HFF-Myc (cell line): Measurements from ENCODE around the gene DCAF5.
"Not testable (repeated sequence)": the region's sequence is repeated elsewhere in the genome, so short reads cannot be mapped to it uniquely, and the experiment has no call there.

Experiments used
- DNase-seq: peaks from one replicate; pipeline ENCODE4 v3.0.0-alpha.2; 2011; ENCODE audit warnings: low read depth; ENCODE audit errors: extremely low read depth
- H3K4me3 ChIP-seq: replicated peaks from 2 replicates; pipeline ENCODE4 v1.5.1; 2011; ENCODE audit warnings: low read depth, mild to moderate bottlenecking, control low read depth, low read length
- TF ChIP-seq, protein P1 (sequence below): IDR thresholded peaks from 2 replicates; pipeline ENCODE4 v1.5.1; 2012; ENCODE audit warnings: mild to moderate bottlenecking, low read depth, low read length, control low read depth; ENCODE audit errors: missing control alignments

The DCAF5 gene

DNA sequence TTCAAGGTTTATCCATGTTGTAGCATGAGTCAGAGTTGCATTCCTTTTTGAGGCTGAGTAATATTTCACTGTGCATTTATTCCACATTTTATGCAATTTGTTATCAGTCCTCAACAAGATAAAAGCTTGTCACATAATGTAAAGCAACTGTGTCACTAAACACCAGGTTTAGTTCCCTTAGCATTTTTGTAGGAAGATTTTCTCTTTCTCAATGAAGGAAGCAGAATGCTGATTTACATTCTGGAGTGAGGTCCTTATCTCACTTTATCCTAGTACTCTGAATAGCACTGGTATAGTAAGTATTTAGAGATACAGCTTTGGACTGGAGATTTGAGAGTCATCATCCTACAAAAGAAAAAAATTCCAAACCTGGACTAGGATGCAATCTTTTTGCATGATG, 28.6 kb upstream of the DCAF5 start:
- TF ChIP-seq, protein P1, sequence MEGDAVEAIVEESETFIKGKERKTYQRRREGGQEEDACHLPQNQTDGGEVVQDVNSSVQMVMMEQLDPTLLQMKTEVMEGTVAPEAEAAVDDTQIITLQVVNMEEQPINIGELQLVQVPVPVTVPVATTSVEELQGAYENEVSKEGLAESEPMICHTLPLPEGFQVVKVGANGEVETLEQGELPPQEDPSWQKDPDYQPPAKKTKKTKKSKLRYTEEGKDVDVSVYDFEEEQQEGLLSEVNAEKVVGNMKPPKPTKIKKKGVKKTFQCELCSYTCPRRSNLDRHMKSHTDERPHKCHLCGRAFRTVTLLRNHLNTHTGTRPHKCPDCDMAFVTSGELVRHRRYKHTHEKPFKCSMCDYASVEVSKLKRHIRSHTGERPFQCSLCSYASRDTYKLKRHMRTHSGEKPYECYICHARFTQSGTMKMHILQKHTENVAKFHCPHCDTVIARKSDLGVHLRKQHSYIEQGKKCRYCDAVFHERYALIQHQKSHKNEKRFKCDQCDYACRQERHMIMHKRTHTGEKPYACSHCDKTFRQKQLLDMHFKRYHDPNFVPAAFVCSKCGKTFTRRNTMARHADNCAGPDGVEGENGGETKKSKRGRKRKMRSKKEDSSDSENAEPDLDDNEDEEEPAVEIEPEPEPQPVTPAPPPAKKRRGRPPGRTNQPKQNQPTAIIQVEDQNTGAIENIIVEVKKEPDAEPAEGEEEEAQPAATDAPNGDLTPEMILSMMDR, result no peak
- no peak overlapping the region for H3K4me3 ChIP-seq
- no peak for DNase-seq

DNA sequence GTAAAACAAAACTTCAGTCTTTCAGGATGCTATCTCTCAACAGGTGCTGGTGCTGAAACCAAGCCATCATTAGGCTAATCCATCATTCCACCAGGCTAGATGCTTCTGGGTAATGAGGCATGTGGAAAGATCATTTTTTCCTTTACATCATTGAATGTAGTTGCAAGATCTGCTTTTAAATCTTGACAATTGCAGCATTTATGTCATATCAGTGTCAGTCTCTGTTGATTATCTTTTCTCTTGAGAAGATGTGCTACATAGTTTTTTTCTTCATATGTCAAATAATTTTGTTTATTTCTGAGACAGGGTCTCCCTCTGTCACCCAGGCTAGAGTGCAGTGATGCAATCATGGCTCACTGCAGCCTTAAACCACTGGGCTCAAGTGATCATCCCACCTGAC, 22.2 kb upstream of the DCAF5 start:
- no peak overlapping the region for H3K4me3 ChIP-seq
- TF ChIP-seq, protein P1, result no peak
- no peak for DNase-seq

DNA sequence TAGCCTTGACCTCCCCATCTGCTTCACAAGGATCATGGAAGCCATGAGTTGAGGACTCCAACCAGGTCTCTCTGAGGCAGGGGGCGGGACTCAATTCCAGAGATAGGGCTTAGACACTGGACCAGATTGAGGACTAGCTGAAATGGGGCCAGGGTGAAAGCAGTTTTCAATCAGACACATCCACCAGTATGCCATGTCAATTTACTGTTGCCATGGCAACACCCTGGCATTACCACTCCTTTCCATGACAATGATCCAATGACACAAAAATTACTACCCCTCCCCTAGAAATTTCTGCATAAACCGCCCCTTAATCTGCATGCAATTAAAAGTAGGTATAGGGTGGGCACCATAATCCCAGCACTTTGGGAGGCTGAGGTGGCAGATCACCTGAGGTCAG, 18.6 kb upstream of the DCAF5 start:
- no peak overlapping the region for H3K4me3 ChIP-seq
- no peak for DNase-seq
- TF ChIP-seq, protein P1, result no peak

DNA sequence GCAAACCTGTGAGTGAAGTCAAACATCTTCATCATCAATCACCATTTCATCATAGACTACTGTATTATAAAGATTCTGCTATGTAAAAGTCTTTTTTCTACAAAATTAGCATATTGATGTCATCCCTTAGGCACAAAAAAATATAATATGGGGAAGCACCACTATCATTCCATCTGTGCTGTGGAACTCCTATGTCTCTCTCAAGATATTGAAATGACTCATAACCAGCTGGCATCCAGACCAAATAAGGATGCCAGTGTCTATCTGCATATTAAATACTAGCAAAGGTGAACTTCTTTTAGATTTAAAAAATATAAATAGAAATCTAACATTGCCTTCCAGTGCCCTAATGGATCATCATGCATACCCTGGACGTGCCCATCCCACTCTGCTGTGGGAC, 17.9 kb upstream of the DCAF5 start:
- H3K4me3 ChIP-seq, result no peak overlapping the region
- TF ChIP-seq, protein P1, result no peak
- DNase-seq, result no peak

DNA sequence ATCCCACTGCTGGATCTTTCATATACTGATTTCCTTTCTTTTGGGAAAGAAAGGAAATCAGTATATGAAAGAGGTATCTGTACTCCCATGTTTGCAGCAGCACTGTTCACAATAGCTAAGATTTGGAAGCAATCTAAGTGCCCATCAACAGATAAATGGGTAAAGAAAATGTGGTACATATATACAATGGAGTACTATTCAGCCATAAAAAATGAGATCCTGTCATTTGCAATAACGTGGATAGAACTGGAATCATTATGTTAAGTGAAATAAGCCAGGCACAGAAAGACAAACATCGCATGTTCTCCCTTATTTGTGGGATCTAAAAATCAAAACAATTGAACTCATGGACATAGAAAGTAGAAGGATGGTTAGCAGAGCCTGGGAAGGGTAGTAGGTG, 12.9 kb upstream of the DCAF5 start:
- not testable (repeated sequence) for H3K4me3 ChIP-seq, DNase-seq

DNA sequence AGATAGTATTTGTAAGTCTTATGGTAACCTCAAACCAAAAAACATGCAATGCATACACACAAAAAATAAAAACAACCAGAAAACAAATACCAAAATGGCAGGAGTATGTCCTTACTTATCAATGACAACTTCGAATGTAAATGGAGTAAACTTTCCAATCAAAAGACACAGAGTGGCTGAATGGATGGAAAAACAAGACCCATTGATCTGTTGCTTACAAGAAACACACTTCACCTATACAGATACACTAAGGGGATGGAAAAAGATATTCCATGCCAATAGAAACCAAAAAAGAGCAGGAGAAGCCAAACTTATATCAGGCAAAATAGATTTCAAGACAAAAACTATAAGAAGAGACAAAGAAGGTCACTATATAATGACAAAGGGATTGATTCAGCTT, 8.7 kb upstream of the DCAF5 start:
- no peak for DNase-seq
- no peak overlapping the region for H3K4me3 ChIP-seq
- TF ChIP-seq, protein P1, result no peak

DNA sequence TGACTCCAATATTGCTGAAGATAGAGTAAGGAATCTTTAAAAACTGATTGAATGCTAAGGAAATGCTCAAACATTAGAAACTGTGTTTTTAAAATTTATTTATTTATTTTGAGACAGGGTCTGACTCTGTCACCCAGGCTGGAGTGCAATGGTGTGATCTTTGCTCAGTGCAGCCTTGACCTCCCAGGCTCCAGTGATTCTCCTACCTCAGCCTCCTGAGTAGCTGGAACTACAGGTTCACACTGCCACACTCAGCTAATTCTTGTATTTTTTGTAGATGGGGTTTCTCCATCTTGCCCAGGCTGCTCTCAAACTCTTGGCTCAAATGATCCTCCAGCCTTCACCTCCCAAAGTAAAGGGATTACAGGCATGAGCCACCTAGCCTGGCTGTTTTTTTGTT, 3.3 kb upstream of the DCAF5 start:
- no peak overlapping the region for H3K4me3 ChIP-seq
- TF ChIP-seq, protein P1, result no peak
- no peak for DNase-seq
